EH (cell line): ENCODE results near the gene C20orf141.
"Not testable (repeated sequence)": the region's sequence is repeated elsewhere in the genome, so short reads cannot be mapped to it uniquely, and the experiment has no call there.

Experiments
- DNase-seq: peaks from one replicate; pipeline ENCODE4 v3.0.0-alpha.2; 2015; ENCODE audit warnings: low read depth

Gene C20orf141

GRCh38 chr20:2814587-2815051 lies at the start of gene C20orf141:
TSS of gene C20orf141 (plus strand) at chr20:2814987. CDS start at chr20:2815185, 198 bp downstream.
- peak; percentile 99 for DNase-seq

GRCh38 chr20:2767768-2768631 lies 46.8 kb upstream of the C20orf141 start:
- peak; percentile 59 for DNase-seq

- DNase-seq, result no peak
Measured at GRCh38 chr20:2768632-2769015, 46.2 kb upstream of the C20orf141 start.

GRCh38 chr20:2770091-2770490 lies 44.7 kb upstream of the C20orf141 start:
- not testable (repeated sequence) for DNase-seq

GRCh38 chr20:2771631-2772080 lies 43.1 kb upstream of the C20orf141 start:
- peak; percentile 39 for DNase-seq

GRCh38 chr20:2773812-2774211 lies 41.0 kb upstream of the C20orf141 start:
- no peak for DNase-seq

- DNase-seq, result peak; percentile 28
Measured at GRCh38 chr20:2775139-2775538, 39.6 kb upstream of the C20orf141 start.

GRCh38 chr20:2778602-2779321 lies 36.0 kb upstream of the C20orf141 start:
- DNase-seq, result no peak

GRCh38 chr20:2780948-2781347 lies 33.8 kb upstream of the C20orf141 start:
- no peak for DNase-seq

- no peak for DNase-seq
Measured at GRCh38 chr20:2783908-2784566, 30.8 kb upstream of the C20orf141 start.

GRCh38 chr20:2793471-2793870 lies 21.3 kb upstream of the C20orf141 start:
- DNase-seq, result no peak

GRCh38 chr20:2794202-2794748 lies 20.5 kb upstream of the C20orf141 start:
- no peak for DNase-seq

GRCh38 chr20:2794866-2795447 lies 19.8 kb upstream of the C20orf141 start:
- no peak for DNase-seq

- no peak for DNase-seq
Measured at GRCh38 chr20:2795451-2795850, 19.3 kb upstream of the C20orf141 start.

- DNase-seq, result no peak
Measured at GRCh38 chr20:2796011-2796660, 18.7 kb upstream of the C20orf141 start.

- no peak for DNase-seq
Measured at GRCh38 chr20:2797136-2797983, 17.4 kb upstream of the C20orf141 start.

GRCh38 chr20:2798095-2798805 lies 16.5 kb upstream of the C20orf141 start:
- DNase-seq, result no peak

GRCh38 chr20:2798814-2799213 lies 16.0 kb upstream of the C20orf141 start:
- DNase-seq, result no peak

GRCh38 chr20:2799271-2799670 lies 15.5 kb upstream of the C20orf141 start:
- DNase-seq, result no peak
